ENCODE data around the gene GNG4.
"Not testable (repeated sequence)": the region's sequence is repeated elsewhere in the genome, so short reads cannot be mapped to it uniquely, and the experiment has no call there.

The GNG4 gene

GRCh38 chr1:235588156-235588555 is 61.4 kb downstream of the GNG4 start:
- Histone ChIP-seq H3K4me3 (ENCODE audit: low read depth, low read length) (no peak overlapping the region), H3K9ac (ENCODE audit: low read depth, low read length) (no peak overlapping the region), H3K36me3 (ENCODE audit: control insufficient read depth, insufficient read depth, low read length) (peaks cover 4% of the 10 kb centered on the region), H3K27me3 (ENCODE audit: control insufficient read depth, insufficient read depth, low read length) (no peaks in the 10 kb centered on the region), H3K4me1 (ENCODE audit: control insufficient read depth, insufficient read depth, low read length) (no peaks in the 10 kb centered on the region), H3K9me3 (ENCODE audit: control insufficient read depth, insufficient read depth, low read length) (no peaks in the 10 kb centered on the region)

DNA sequence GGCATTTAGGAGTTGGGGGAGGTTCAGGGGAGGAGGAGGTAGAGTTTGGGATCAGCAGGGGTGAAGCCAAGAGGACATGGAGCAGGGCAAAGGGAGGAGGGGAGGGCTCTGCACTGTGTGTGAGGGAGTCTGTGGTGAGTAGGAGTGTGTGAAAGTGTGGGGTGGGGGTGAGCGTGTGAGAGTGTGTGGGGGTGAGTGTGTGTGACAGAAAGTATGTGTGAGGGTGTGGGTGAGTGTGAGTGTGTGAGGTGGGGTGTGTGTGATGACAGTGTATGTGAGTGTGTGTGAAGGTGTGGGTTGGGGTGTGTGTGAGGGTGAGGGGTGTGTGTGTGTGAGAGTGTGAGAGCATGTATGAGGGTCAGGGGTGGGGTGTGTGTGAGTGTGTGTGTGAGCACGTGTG is 62.6 kb downstream of the GNG4 start:
- no peak overlapping the region for H3K9ac ChIP-seq (ENCODE audit: low read depth, low read length)
- no peaks in the 10 kb centered on the region for H3K9me3 ChIP-seq (ENCODE audit: control insufficient read depth, insufficient read depth, low read length)
- H3K36me3 ChIP-seq (ENCODE audit: control insufficient read depth, insufficient read depth, low read length): peaks cover 4% of the 10 kb centered on the region
- H3K4me3 ChIP-seq (ENCODE audit: low read depth, low read length): no peak overlapping the region
- no peaks in the 10 kb centered on the region for H3K27me3 ChIP-seq (ENCODE audit: control insufficient read depth, insufficient read depth, low read length)
- no peaks in the 10 kb centered on the region for H3K4me1 ChIP-seq (ENCODE audit: control insufficient read depth, insufficient read depth, low read length)

- no peak overlapping the region for H3K4me3 ChIP-seq (ENCODE audit: low read depth, low read length)
- H3K36me3 ChIP-seq (ENCODE audit: control insufficient read depth, insufficient read depth, low read length): peaks cover 4% of the 10 kb centered on the region
- H3K4me1 ChIP-seq (ENCODE audit: control insufficient read depth, insufficient read depth, low read length): no peaks in the 10 kb centered on the region
- no peaks in the 10 kb centered on the region for H3K27me3 ChIP-seq (ENCODE audit: control insufficient read depth, insufficient read depth, low read length)
- no peaks in the 10 kb centered on the region for H3K9me3 ChIP-seq (ENCODE audit: control insufficient read depth, insufficient read depth, low read length)
- H3K9ac ChIP-seq (ENCODE audit: low read depth, low read length): no peak overlapping the region
Measured at GRCh38 chr1:235586413-235586812, 63.2 kb downstream of the GNG4 start.

DNA sequence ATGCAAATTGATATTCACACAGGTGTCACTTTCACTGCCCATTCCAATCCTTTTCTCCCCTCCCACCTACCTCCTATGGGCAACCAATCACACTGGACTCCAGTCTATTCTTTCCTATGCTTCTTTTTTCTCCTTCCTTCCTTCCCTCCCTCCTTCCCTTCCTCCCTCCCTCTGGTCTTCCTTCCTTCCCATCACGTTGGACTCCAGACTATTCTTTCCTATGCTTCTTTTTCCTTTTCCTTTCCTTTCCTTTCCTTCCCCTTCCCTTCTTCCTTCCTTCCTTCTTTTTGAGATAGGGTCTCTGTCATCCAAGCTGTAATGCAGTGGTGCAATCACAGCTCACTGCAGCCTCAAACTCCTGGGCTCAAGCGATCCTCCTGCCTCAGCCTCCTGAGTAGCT is 64.6 kb downstream of the GNG4 start:
- Histone ChIP-seq H3K9me3 (ENCODE audit: control insufficient read depth, insufficient read depth, low read length) (no peaks in the 10 kb centered on the region), H3K36me3 (ENCODE audit: control insufficient read depth, insufficient read depth, low read length) (peaks cover 4% of the 10 kb centered on the region), H3K4me1 (ENCODE audit: control insufficient read depth, insufficient read depth, low read length) (no peaks in the 10 kb centered on the region), H3K27me3 (ENCODE audit: control insufficient read depth, insufficient read depth, low read length) (no peaks in the 10 kb centered on the region), H3K9ac (ENCODE audit: low read depth, low read length) (no peak overlapping the region), H3K4me3 (ENCODE audit: low read depth, low read length) (no peak overlapping the region)

DNA sequence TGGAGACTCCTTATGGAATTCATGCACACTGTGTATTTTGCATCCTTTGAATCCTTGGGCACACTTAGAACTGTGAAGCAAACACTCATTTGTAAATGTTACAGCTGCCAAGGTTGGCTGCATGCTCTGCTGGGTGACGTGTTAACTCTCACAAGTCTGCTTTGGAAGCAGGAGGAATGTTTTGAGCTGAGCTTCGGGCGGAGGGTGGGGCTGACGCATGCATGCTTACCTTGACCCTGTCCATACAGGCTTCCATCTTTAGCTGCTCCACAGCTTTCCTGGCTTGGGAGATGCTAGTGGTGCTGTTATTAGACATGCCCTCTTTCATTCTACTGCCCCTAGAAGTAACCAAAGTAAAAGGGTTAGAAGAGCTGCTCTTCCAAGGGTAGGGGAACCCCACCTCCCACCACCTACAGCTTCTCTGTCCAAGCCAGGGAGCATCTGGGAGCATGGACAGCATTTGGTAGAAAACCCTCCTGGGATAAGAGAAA is 66.0 kb downstream of the GNG4 start:
- Histone ChIP-seq H3K9ac (ENCODE audit: low read depth, low read length) (no peak overlapping the region), H3K4me3 (ENCODE audit: low read depth, low read length) (no peak overlapping the region), H3K4me1 (ENCODE audit: control insufficient read depth, insufficient read depth, low read length) (no peaks in the 10 kb centered on the region), H3K9me3 (ENCODE audit: control insufficient read depth, insufficient read depth, low read length) (no peaks in the 10 kb centered on the region), H3K27me3 (ENCODE audit: control insufficient read depth, insufficient read depth, low read length) (no peaks in the 10 kb centered on the region), H3K36me3 (ENCODE audit: control insufficient read depth, insufficient read depth, low read length) (no peaks in the 10 kb centered on the region)

- H3K36me3 ChIP-seq (ENCODE audit: control insufficient read depth, insufficient read depth, low read length): no peaks in the 10 kb centered on the region
- no peaks in the 10 kb centered on the region for H3K27me3 ChIP-seq (ENCODE audit: control insufficient read depth, insufficient read depth, low read length)
- H3K9me3 ChIP-seq (ENCODE audit: control insufficient read depth, insufficient read depth, low read length): no peaks in the 10 kb centered on the region
Measured at GRCh38 chr1:235582130-235582529, 67.5 kb downstream of the GNG4 start.

DNA sequence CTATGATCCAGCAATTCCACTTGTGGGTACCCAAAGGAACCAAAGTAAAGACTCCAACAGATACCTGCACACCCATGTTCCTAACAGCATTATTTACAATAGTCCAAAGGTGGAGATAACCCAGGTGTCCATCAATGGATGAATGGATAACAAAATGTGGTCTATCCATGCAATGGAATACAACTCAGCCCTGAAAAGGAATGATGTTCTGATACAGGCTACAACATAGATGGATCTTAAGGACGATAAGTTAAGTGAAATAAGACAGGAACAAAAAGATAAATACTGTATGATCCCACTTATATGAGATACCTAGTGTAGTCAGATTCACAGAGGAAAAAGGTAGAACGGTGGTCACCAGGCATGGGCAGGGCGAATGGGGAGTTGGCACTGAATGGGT is 69.7 kb downstream of the GNG4 start:
- Histone ChIP-seq H3K36me3 (ENCODE audit: control insufficient read depth, insufficient read depth, low read length) (no peaks in the 10 kb centered on the region), H3K4me1 (ENCODE audit: control insufficient read depth, insufficient read depth, low read length) (no peaks in the 10 kb centered on the region), H3K9me3 (ENCODE audit: control insufficient read depth, insufficient read depth, low read length) (no peaks in the 10 kb centered on the region), H3K9ac (ENCODE audit: low read depth, low read length) (no peak overlapping the region), H3K27me3 (ENCODE audit: control insufficient read depth, insufficient read depth, low read length) (no peaks in the 10 kb centered on the region), H3K4me3 (ENCODE audit: low read depth, low read length) (no peak overlapping the region)

More at GRCh38 chr1:235582130-235582529, 67.5 kb downstream of the GNG4 start:
- Histone ChIP-seq H3K4me3 (ENCODE audit: low read depth, low read length) (no peak overlapping the region), H3K9ac (ENCODE audit: low read depth, low read length) (no peak overlapping the region), H3K4me1 (ENCODE audit: control insufficient read depth, insufficient read depth, low read length) (no peaks in the 10 kb centered on the region)

- no peaks in the 10 kb centered on the region for H3K4me1 ChIP-seq (ENCODE audit: control insufficient read depth, insufficient read depth, low read length)
- H3K36me3 ChIP-seq (ENCODE audit: control insufficient read depth, insufficient read depth, low read length): no peaks in the 10 kb centered on the region
- H3K27me3 ChIP-seq (ENCODE audit: control insufficient read depth, insufficient read depth, low read length): no peaks in the 10 kb centered on the region
- no peak overlapping the region for H3K4me3 ChIP-seq (ENCODE audit: low read depth, low read length)
- H3K9ac ChIP-seq (ENCODE audit: low read depth, low read length): no peak overlapping the region
- H3K9me3 ChIP-seq (ENCODE audit: control insufficient read depth, insufficient read depth, low read length): no peaks in the 10 kb centered on the region
Measured at GRCh38 chr1:235575597-235575996, 74.0 kb downstream of the GNG4 start.

DNA sequence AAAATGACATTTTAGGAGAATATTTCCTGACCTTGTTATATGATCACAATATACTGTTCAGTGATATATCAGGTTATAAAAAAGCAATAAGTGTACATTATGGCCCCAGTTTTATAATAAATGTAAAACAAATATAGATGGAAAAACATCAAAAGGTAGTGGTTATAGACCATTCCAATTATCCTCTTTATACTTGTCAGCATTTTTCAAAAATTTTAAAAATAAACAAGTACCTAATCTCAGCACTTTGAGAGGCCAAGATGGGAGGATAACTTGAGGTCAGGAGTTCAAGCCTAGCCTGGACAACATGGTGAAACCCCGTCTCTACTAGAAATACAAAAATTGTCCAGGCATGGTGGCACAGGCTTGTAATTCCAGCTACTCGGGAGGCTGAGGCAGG is 75.7 kb downstream of the GNG4 start:
- Histone ChIP-seq H3K36me3 (ENCODE audit: control insufficient read depth, insufficient read depth, low read length) (no peaks in the 10 kb centered on the region), H3K27me3 (ENCODE audit: control insufficient read depth, insufficient read depth, low read length) (no peaks in the 10 kb centered on the region), H3K9me3 (ENCODE audit: control insufficient read depth, insufficient read depth, low read length) (no peaks in the 10 kb centered on the region), H3K4me3 (ENCODE audit: low read depth, low read length) (no peak overlapping the region), H3K4me1 (ENCODE audit: control insufficient read depth, insufficient read depth, low read length) (no peaks in the 10 kb centered on the region), H3K9ac (ENCODE audit: low read depth, low read length) (no peak overlapping the region)

DNA sequence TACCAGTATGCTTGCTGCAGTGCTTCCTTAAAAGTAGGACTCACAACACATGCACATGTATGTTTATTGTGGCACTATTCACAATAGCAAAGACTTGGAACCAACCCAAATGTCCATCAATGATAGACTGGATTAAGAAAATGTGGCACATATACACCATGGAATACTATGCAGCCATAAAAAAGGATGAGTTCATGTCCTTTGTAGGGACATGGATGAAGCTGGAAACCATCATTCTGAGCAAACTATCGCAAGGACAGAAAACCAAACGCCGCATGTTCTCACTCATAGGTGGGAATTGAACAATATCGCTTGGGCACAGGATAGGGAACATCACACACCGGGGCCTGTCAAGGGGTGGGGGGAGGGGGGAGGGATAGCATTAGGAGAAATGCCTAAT is 76.6 kb downstream of the GNG4 start:
- H3K9me3 ChIP-seq (ENCODE audit: control insufficient read depth, insufficient read depth, low read length); H3K27me3 ChIP-seq (ENCODE audit: control insufficient read depth, insufficient read depth, low read length); H3K9ac ChIP-seq (ENCODE audit: low read depth, low read length); H3K36me3 ChIP-seq (ENCODE audit: control insufficient read depth, insufficient read depth, low read length); H3K4me3 ChIP-seq (ENCODE audit: low read depth, low read length); H3K4me1 ChIP-seq (ENCODE audit: control insufficient read depth, insufficient read depth, low read length): not testable (repeated sequence)

- no peak overlapping the region for H3K4me3 ChIP-seq (ENCODE audit: low read depth, low read length)
- H3K36me3 ChIP-seq (ENCODE audit: control insufficient read depth, insufficient read depth, low read length): no peaks in the 10 kb centered on the region
- no peaks in the 10 kb centered on the region for H3K4me1 ChIP-seq (ENCODE audit: control insufficient read depth, insufficient read depth, low read length)
- no peaks in the 10 kb centered on the region for H3K9me3 ChIP-seq (ENCODE audit: control insufficient read depth, insufficient read depth, low read length)
- no peak overlapping the region for H3K9ac ChIP-seq (ENCODE audit: low read depth, low read length)
- no peaks in the 10 kb centered on the region for H3K27me3 ChIP-seq (ENCODE audit: control insufficient read depth, insufficient read depth, low read length)
Measured at GRCh38 chr1:235571482-235571881, 78.1 kb downstream of the GNG4 start.

DNA sequence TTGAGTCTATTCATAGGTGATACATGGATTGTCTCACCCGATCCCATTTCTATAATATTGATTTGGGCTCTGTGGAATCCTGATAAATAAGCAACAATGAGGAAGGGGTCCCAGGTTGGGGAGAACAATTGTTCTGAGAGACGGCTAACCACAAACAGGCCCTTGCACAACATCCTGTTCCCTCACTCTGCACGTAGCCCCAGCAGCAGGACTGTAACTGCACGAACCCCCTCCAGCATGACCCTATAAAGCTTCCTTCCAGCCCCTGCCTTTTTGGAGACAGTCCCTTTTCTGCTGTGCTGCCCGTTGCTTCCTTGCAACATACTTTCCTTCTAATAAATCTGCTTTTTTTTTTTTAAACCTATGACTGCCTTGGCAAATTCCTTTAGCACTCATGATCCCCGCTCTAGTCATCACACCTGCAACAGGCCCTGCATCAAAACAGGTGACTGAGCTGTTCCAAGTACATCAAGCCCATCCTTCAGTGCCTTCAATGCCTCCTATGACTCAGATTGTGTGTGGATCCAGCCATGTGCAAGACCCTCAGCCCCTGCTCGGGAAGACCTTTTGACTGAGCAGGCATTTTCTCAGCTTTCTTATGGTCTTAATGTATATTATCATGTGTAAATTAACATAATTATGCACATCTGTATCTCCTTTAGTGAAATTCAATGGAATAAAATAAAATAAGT is 81.6 kb downstream of the GNG4 start:
- Histone ChIP-seq H3K9me3 (ENCODE audit: control insufficient read depth, insufficient read depth, low read length) (no peaks in the 10 kb centered on the region), H3K4me1 (ENCODE audit: control insufficient read depth, insufficient read depth, low read length) (no peaks in the 10 kb centered on the region), H3K4me3 (ENCODE audit: low read depth, low read length) (no peak overlapping the region), H3K36me3 (ENCODE audit: control insufficient read depth, insufficient read depth, low read length) (no peaks in the 10 kb centered on the region), H3K9ac (ENCODE audit: low read depth, low read length) (no peak overlapping the region), H3K27me3 (ENCODE audit: control insufficient read depth, insufficient read depth, low read length) (no peaks in the 10 kb centered on the region)

Measured in iPS-15b (cell line).